H1 (cell line): ENCODE data around the gene NCOA1. TPM values are rescaled to one million over a fixed set of nuclear protein-coding genes. Genes with fewer than 3 reads are reported as not detected.

Experiments used
- CEBPB ChIP-seq: IDR thresholded peaks from 2 replicates; pipeline ENCODE4 v1.6.1; 2012; ENCODE audit warnings: low read depth, low read length
- PHF8 ChIP-seq: fragments of 200-600 bp; sonication (generic); conservative IDR thresholded peaks from 2 replicates; pipeline ENCODE4 v1.7.1; 2012; ENCODE audit warnings: low read depth, mild to moderate bottlenecking, inconsistent platforms, low read length, moderate library complexity
- polyA plus RNA-seq, 7 experiments: library from polyadenylated mRNA; depleted of rRNA in 3 of 7; stranded (reverse) in 5 of 7; unstranded in 2 of 7; fragments of >200 nt in 5 of 7; fragments of 200-250 nt in 2 of 7; gene quantifications; 1 replicate in 5 of 7; 2 replicates in 1 of 7; 4 replicates in 1 of 7; pipeline versions ENCODE4 v1.2.1 to v1.2.3, GENCODE V29; 2011 to 2013; ENCODE audit warnings: missing spikeins in 2 of 7, mixed read lengths in 2 of 7
- total RNA-seq: library from RNA; stranded (reverse); fragmentation: NEBNext Ultra II Directional; extraction: Animal tissue kit (Norgen Biotek cat#: 25700); gene quantifications from 2 replicates; pipeline ENCODE4 v1.2.1, GENCODE V29; 2021

Gene NCOA1
- total and polyA plus RNA-seq, 2 of the 8 experiments (the other 6 are each of a cell fraction or from before 2014, with no cell fraction given): 12.8 to 17.9 TPM

- no peak for TF ChIP-seq PHF8
- no peak for TF ChIP-seq CEBPB
- TF ChIP-seq, all 59 proteins: peak for 0
Measured at GRCh38 chr2:24457696-24458386, 33.2 kb upstream of the NCOA1 start (continued).
